GM12878 (cell line): ENCODE data around the gene SLC12A4. TPM values are rescaled to one million over a fixed set of nuclear protein-coding genes. Genes with fewer than 3 reads are reported as not detected.
A peak's percentile ranks its signal among the peaks of the same experiment; 100 is the strongest.

Experiments
- ATF7 ChIP-seq: fragments of 450-650 bp; IDR thresholded peaks from 2 replicates; pipeline ENCODE4 v1.6.1; 2016; ENCODE audit warnings: low read depth, mild to moderate bottlenecking
- CHD4 ChIP-seq: fragments of 200-600 bp; sonication (generic); IDR thresholded peaks from 2 replicates; pipeline ENCODE4 v1.6.1; 2016; ENCODE audit warnings: mild to moderate bottlenecking
- E2F4 ChIP-seq: IDR thresholded peaks from 2 replicates; pipeline ENCODE4 v1.6.1; 2012; ENCODE audit warnings: low read depth, low read length, improper control_type of control experiment
- ETV6 ChIP-seq, 2 experiments: fragments of 450-650 bp in 1 of 2; IDR thresholded peaks in 1 of 2; conservative IDR thresholded peaks in 1 of 2; 2 replicates each; pipeline ENCODE4 v1.6.1; 2014; ENCODE audit warnings: antibody characterized with exemption in 1 of 2, borderline replicate concordance in 1 of 2, low read depth in 1 of 2, mild to moderate bottlenecking in 1 of 2, moderate library complexity in 1 of 2
- KAT2A ChIP-seq: conservative IDR thresholded peaks from 2 replicates; pipeline ENCODE4 v1.6.1; 2011; ENCODE audit warnings: low read depth, low read length; ENCODE audit not compliant: control insufficient read depth
- KDM1A ChIP-seq: fragments of 200-600 bp; sonication (generic); IDR thresholded peaks from 2 replicates; pipeline ENCODE4 v1.6.1; 2016; ENCODE audit warnings: borderline replicate concordance
- MTA2 ChIP-seq: fragments of 450-650 bp; IDR thresholded peaks from 2 replicates; pipeline ENCODE4 v1.6.1; 2016; ENCODE audit warnings: low read depth, mild to moderate bottlenecking, moderate library complexity
- MYB ChIP-seq: fragments of 150-350 bp; IDR thresholded peaks from 2 replicates; pipeline ENCODE4 v1.6.1; 2014; ENCODE audit warnings: mild to moderate bottlenecking, low read depth, low read length, borderline replicate concordance
- MYC ChIP-seq: IDR thresholded peaks from 2 replicates; pipeline ENCODE4 v1.6.1; 2011; ENCODE audit warnings: mild to moderate bottlenecking, low read length, moderate library complexity, inconsistent platforms; ENCODE audit not compliant: insufficient read depth, insufficient replicate concordance, insufficient read length, severe bottlenecking
- NFIC ChIP-seq: IDR thresholded peaks from 2 replicates; pipeline ENCODE4 v1.6.1; 2012; ENCODE audit warnings: low read depth, mild to moderate bottlenecking, inconsistent platforms, low read length, moderate library complexity
- POLR2A ChIP-seq: IDR thresholded peaks from 2 replicates; pipeline ENCODE4 v1.6.1; 2011; ENCODE audit warnings: low read depth, mild to moderate bottlenecking, low read length
- RAD21 ChIP-seq: IDR thresholded peaks from 2 replicates; pipeline ENCODE4 v1.6.1; 2011; ENCODE audit warnings: mild to moderate bottlenecking, low read depth, low read length, moderate library complexity; ENCODE audit not compliant: insufficient read depth
- RB1 ChIP-seq: fragments of 450-650 bp; formaldehyde crosslinking; IDR thresholded peaks from 2 replicates; pipeline ENCODE4 v1.6.1; 2017; ENCODE audit warnings: mild to moderate bottlenecking, borderline replicate concordance
- REST ChIP-seq: IDR thresholded peaks from 2 replicates; pipeline ENCODE4 v1.6.1; 2012; ENCODE audit warnings: mild to moderate bottlenecking, low read depth, low read length
- SIN3A ChIP-seq: IDR thresholded peaks from 2 replicates; pipeline ENCODE4 v1.6.1; 2012; ENCODE audit warnings: low read depth, low read length, improper control_type of control experiment
- SMAD5 ChIP-seq: IDR thresholded peaks from 2 replicates; pipeline ENCODE4 v1.6.1; 2016; ENCODE audit warnings: antibody characterized with exemption, low read depth
- SMARCA5 ChIP-seq: fragments of 450-650 bp; IDR thresholded peaks from 2 replicates; pipeline ENCODE4 v1.6.1; 2017; ENCODE audit warnings: mild to moderate bottlenecking
- SP1 ChIP-seq: IDR thresholded peaks from one replicate; pipeline ENCODE4 v1.6.1; 2011; ENCODE audit warnings: low read depth, low read length
- SPI1 ChIP-seq: IDR thresholded peaks from 2 replicates; pipeline ENCODE4 v1.6.1; 2011; ENCODE audit warnings: low read depth, mild to moderate bottlenecking, low read length, moderate library complexity, borderline replicate concordance; ENCODE audit not compliant: insufficient read depth
- SREBF1 ChIP-seq: IDR thresholded peaks from 2 replicates; pipeline ENCODE4 v1.6.1; 2012; ENCODE audit warnings: mild to moderate bottlenecking, low read length
- TARDBP ChIP-seq: IDR thresholded peaks from 2 replicates; pipeline ENCODE4 v1.6.1; 2016; ENCODE audit warnings: borderline replicate concordance
- ZBTB40 ChIP-seq: fragments of 450-650 bp; IDR thresholded peaks from 2 replicates; pipeline ENCODE4 v1.6.1; 2016; ENCODE audit warnings: mild to moderate bottlenecking, moderate library complexity, borderline replicate concordance
- polyA plus RNA-seq, 11 experiments: library from polyadenylated mRNA; depleted of rRNA in 4 of 11; unstranded in 6 of 11; stranded (reverse) in 5 of 11; fragments of >200 nt; fragmentation: Nextera tagmentation in 4 of 11; fragmentation: Illumina TruSeq in 1 of 11; extraction: Ambion mirVana in 4 of 11; extraction: Trizol in 1 of 11; gene quantifications; 1 replicate in 1 of 11; 2 replicates in 10 of 11; pipeline versions ENCODE4 v1.2.1 to v1.2.3, GENCODE V29; 2011 to 2016; ENCODE audit warnings: inconsistent platforms in 2 of 11, missing spikeins in 2 of 11, low read depth in 1 of 11
- total RNA-seq, 4 experiments: library from RNA; depleted of rRNA in 3 of 4; stranded (reverse); fragments of >200 nt in 3 of 4; fragmentation: Illumina TruSeq in 1 of 4; extraction: Trizol in 1 of 4; gene quantifications; 2 replicates each; pipeline versions ENCODE4 v1.2.1 to v1.2.3, GENCODE V29; 2013 to 2021

The SLC12A4 gene
- total and polyA plus RNA-seq, 10 of the 15 experiments (the other 5 are each of a cell fraction or from before 2014, with no cell fraction given) = 0.95 to 39.9 (median 14.2) TPM

GRCh38 chr16:67968400-67969253, at the start of gene SLC12A4 (continued):
- peak; percentile 80 for TF ChIP-seq E2F4
- TF ChIP-seq SP1 = peak; percentile 49
- 0 out of 2 replicates have a peak, but pooled peaks have one; percentile 38 for TF ChIP-seq ZBTB40
- peak; percentile 100 for TF ChIP-seq SMARCA5
- TF ChIP-seq KDM1A = no peak
- peak; percentile 47; the same call in 1 of the 2 replicates for TF ChIP-seq SIN3A
- TF ChIP-seq SREBF1 = no peak
- peak; percentile 43; the same call in 1 of the 2 replicates for TF ChIP-seq CHD4
- TF ChIP-seq POLR2A = peak; percentile 76
- no peak for TF ChIP-seq NFIC
- no peak for TF ChIP-seq REST
- TF ChIP-seq RB1 = peak; percentile 95; the same call in 1 of the 2 replicates
- no peak for TF ChIP-seq ETV6 (conservative IDR thresholded peaks at IDR 0.05 in 1 of 2, IDR thresholded peaks at IDR 0.05 in 1 of 2; ENCODE audit: borderline replicate concordance in 1 of 2, low read depth in 1 of 2)
- no peak for TF ChIP-seq SMAD5
- TF ChIP-seq TARDBP = no peak
- peak; percentile 32; the same call in 1 of the 2 replicates for TF ChIP-seq MTA2
- TF ChIP-seq RAD21 = no peak
- peak; percentile 62 for TF ChIP-seq SPI1
- TF ChIP-seq ATF7 = no peak
- no peak for TF ChIP-seq KAT2A
- no peak for TF ChIP-seq MYB
- TF ChIP-seq MYC = peak; percentile 46
